Chondrocyte (in vitro differentiated cells): Measurements from ENCODE around the gene SPATS2. TPM values are rescaled to one million over a fixed set of nuclear protein-coding genes. Genes with fewer than 3 reads are reported as not detected.

Experiments used
- DNase-seq: peaks from one replicate; pipeline ENCODE4 v3.0.0; 2021; ENCODE audit warnings: mixed read lengths, low spot score
- H3K27ac Mint-ChIP-seq: one replicate; pipeline ENCODE4 v1.8.0; 2021; ENCODE audit warnings: mild to moderate bottlenecking, moderate library complexity, mixed read lengths; ENCODE audit not compliant: unreplicated experiment
- H3K27me3 Mint-ChIP-seq: 2 replicates; pipeline ENCODE4 v1.8.0; 2021; ENCODE audit warnings: low read depth, mixed read lengths
- H3K36me3 Mint-ChIP-seq: 2 replicates; pipeline ENCODE4 v1.8.0; 2021; ENCODE audit warnings: low read depth, mixed read lengths
- H3K4me1 Mint-ChIP-seq: 2 replicates; pipeline ENCODE4 v1.8.0; 2021; ENCODE audit warnings: low read depth, mild to moderate bottlenecking, mixed read lengths
- H3K4me3 Mint-ChIP-seq: one replicate; pipeline ENCODE4 v1.8.0; 2021; ENCODE audit warnings: mild to moderate bottlenecking, moderate library complexity, mixed read lengths; ENCODE audit not compliant: unreplicated experiment
- H3K9me3 Mint-ChIP-seq: 2 replicates; pipeline ENCODE4 v1.8.0; 2021; ENCODE audit warnings: low read depth, mixed read lengths
- CTCF ChIP-seq: fragments of 200-600 bp; sonication (generic); IDR thresholded peaks from 2 replicates; pipeline ENCODE4 v1.5.0; 2021; ENCODE audit warnings: antibody characterized with exemption, mild to moderate bottlenecking, moderate library complexity
- total RNA-seq: library from RNA; stranded (reverse); gene quantifications from 3 replicates; pipeline ENCODE4 v1.2.1, GENCODE V29; 2021

SPATS2 gene
- total RNA-seq, 1 donor from 2014 or later = 24.2 TPM

- no peak for DNase-seq
- Mint-ChIP-seq H3K4me1 (peaks cover 19% of the 10 kb centered on the region), H3K27ac (no peak overlapping the region), H3K9me3 (no peaks in the 10 kb centered on the region), H3K4me3 (no peak overlapping the region), H3K36me3 (peaks cover 3% of the 10 kb centered on the region), H3K27me3 (no peaks in the 10 kb centered on the region)
- no peak for TF ChIP-seq CTCF
These were observed 115.1 kb downstream of the SPATS2 start for GRCh38 chr12:49482095-49483051.

GRCh38 chr12:49483619-49484018 is 116.4 kb downstream of the SPATS2 start:
- H3K9me3 Mint-ChIP-seq = no peaks in the 10 kb centered on the region
- H3K4me3 Mint-ChIP-seq = no peak overlapping the region
- H3K36me3 Mint-ChIP-seq = peaks cover 3% of the 10 kb centered on the region
- DNase-seq = no peak
- no peaks in the 10 kb centered on the region for H3K27me3 Mint-ChIP-seq
- TF ChIP-seq CTCF = no peak
- no peak overlapping the region for H3K27ac Mint-ChIP-seq
- H3K4me1 Mint-ChIP-seq = peaks cover 22% of the 10 kb centered on the region

GRCh38 chr12:49487605-49488004 is 120.3 kb downstream of the SPATS2 start:
- Mint-ChIP-seq H3K9me3 (no peaks in the 10 kb centered on the region), H3K27ac (no peak overlapping the region), H3K36me3 (peaks cover 12% of the 10 kb centered on the region), H3K27me3 (no peaks in the 10 kb centered on the region), H3K4me3 (no peak overlapping the region), H3K4me1 (peaks cover 22% of the 10 kb centered on the region)
- TF ChIP-seq CTCF = no peak
- no peak for DNase-seq

GRCh38 chr12:49489154-49489553 is 121.9 kb downstream of the SPATS2 start:
- peaks cover 12% of the 10 kb centered on the region for H3K36me3 Mint-ChIP-seq
- no peaks in the 10 kb centered on the region for H3K27me3 Mint-ChIP-seq
- DNase-seq = no peak
- no peak overlapping the region for H3K4me3 Mint-ChIP-seq
- TF ChIP-seq CTCF = no peak
- no peak overlapping the region for H3K27ac Mint-ChIP-seq
- H3K4me1 Mint-ChIP-seq = peaks cover 12% of the 10 kb centered on the region
- H3K9me3 Mint-ChIP-seq = no peaks in the 10 kb centered on the region

GRCh38 chr12:49489720-49490119 is 122.5 kb downstream of the SPATS2 start:
- no peak for DNase-seq
- H3K4me3 Mint-ChIP-seq = no peak overlapping the region
- peaks cover 12% of the 10 kb centered on the region for H3K4me1 Mint-ChIP-seq
- peaks cover 13% of the 10 kb centered on the region for H3K36me3 Mint-ChIP-seq
- no peak for TF ChIP-seq CTCF
- no peak overlapping the region for H3K27ac Mint-ChIP-seq
- no peaks in the 10 kb centered on the region for H3K27me3 Mint-ChIP-seq
- H3K9me3 Mint-ChIP-seq = no peaks in the 10 kb centered on the region
